Measurements from ENCODE around the gene TMA7B.

Gene TMA7B

DNA sequence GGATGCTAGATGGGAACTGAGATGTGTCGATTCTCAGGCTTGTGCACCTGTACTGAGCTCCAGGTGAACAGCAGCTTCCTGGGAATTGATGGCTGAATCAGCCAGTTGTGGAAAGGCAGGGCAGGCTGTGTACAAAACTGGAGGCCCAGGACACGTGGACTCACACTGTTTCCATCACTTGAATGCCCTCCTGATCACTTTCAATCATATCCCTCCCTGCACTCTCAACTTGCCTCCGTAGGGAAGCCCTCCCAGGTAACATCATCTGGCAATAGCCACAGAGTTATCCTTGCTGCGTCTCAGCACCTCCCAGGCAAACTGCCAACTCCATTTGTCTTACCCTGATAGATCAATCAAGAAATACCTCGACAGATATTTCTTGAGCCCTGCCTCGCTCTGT lies 44.6 kb downstream of the TMA7B start:
- no peak for DNase-seq

DNA sequence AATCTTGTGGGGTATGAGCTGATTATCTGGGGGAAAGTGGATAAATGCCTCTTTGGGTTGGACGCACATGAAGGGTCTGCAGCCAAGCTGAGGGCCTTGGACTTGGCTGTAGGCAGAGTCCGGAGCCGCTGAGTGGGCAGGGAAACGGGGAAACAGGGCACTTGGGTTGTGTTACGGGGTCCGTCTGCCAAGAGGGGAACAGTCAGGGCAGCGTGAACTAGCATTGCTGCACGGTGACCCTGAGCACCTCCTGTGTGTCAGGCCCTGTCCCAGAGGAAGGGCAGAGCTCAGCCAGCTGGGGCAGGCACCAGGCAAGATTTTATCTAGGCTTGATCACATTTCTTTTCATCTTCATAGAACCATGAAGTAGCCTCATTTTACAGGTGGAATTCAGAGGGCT lies 46.4 kb downstream of the TMA7B start:
- DNase-seq = no peak

DNA sequence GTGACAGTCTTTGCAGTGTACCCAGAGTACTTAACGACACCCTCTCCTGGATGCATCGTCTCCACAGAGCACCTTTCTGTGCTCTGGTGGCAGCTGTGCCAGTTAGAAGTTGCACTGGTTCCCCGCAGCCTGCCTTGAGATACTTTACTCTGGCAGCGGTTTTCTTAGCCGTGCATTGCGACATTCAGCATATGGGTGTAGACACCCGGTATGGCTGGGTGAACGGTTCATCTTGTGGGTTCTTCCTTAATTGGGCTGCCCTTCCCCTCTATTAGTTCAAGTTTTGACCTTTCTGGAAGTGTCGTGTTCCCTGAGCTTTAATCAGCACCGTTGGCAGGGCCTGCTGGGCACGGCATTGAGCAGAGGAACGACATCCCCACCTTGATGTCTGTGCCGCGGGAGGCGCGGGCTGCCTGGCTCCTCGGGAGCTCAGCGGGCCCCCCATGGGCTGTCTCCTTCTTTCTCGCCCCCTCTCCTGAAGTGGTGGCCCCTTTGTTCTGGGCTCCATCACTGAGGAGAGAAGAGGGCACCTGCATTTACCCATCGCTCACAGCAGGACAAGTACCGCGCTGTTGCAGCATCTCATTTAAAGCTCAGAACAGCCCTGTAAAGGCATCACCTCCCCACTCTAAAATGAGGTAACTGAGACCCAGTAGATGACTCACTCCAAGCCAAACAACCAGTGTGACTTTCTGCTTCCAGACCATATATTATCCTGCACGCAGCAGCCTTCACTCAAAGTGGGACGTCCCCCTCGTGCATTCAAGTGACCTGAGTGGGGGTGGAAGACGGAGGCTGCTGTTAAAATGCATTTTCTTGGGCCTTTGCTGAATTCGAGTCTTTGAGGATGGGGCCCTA lies 47.9 kb downstream of the TMA7B start:
- no peak for DNase-seq

DNA sequence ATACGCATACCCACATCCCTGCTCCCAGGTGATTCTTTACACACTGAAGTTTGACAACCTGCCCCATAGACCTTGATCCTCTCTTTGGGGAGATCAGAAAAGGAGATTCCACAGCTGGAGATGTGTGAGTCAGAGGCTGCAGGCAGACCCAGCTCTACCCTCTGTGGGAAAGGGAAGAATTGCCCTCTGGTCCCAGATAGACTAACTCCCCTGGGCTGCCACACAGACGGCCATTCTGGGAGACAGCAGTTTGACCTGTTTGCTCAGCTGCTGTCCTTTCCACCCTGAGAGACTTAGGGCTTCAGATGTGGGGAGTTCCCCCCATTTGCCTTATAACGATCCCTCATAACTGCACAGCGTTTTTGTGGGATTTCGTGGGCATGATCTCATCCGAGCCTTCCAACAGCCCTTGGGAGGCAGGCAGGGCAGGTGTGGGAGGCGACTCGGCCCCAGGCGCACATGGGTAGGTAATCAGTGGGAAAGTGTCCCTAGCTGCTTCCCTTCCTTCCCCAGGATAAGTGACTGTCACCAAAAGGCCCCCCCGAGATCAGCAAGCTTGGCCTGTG lies 48.6 kb downstream of the TMA7B start:
- DNase-seq = no peak

DNA sequence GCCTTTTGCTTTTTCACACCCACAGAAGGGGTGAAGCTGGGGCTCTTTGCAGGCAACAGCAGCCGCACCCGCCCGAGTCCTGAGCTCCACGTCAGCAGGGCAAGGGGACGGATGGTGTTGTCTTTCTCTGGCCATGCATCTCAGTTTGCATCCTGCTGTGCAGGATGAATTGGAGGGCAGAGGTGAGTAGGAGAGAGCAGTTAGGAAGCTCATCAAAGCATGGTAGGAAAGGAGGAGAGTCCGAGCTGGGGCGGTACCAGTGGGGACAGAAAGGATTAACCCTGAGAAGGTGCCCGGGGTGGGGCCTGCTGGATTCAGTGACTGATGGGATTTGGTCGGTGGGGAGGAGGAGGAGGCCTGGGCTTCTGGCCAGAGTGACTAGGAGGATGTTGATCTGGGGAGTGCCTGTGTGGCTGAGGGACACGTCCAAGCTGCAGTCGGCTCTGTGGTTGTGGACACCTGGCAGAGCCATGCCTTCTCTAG lies 49.1 kb downstream of the TMA7B start:
- DNase-seq = no peak

DNA sequence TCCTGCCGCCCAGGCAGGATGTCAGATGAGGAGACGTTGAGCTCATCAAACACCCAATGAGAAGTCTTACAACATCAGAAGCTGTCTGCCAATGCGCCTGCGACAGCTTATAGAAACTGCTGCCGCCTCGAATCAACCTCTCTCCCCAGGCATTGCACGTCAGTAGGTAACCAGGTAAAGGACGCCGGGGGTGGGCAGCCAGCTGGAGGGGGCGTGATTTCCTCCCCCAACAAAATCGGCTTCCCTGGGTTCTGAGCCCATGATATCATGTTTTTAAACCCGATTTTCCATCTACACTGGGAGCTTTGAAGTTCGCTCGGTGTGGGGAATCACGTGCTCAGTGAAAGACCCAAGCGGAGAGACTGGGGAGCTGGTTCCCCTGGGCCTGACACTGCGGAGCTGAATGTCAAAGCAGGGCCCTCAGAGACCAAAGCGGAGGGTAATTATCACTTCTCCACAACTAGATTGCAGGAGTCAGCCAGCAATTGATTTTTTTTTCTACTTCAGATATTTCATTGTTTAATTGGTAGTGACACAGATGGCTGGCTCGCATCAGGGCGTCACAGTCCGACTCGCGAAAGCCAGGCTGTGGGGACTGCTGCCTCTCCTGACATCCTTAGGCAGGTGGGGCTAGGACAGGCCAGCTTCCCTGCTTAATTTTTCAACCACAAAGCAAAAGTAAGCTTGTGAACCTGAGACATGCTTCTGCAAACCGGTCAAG lies 49.9 kb downstream of the TMA7B start:
- peak; percentile 17 for DNase-seq

DNA sequence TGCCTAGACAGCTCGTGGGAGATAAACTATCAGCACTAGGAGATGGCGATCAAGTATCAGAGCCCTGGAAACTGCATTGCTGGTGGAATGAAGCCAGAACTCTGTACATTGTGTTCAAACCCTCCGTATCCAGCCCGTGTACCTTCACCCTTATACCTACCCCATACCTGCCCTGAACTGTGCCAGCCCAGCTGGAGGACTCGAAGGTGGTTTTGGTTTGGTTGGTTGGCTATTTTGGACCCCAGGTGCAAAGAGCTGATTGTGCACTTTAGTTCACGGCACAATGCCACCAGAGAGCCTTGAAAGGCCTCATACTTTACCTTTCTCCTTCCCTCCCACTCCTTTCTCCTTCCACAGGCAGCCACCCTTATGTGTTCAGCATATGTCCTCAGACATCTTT lies 50.5 kb downstream of the TMA7B start:
- DNase-seq = no peak
